GM18499 (cell line): ENCODE results near the gene TJP3.

Source experiments
- ATAC-seq: cut with Tn5 transposase; IDR thresholded peaks from one replicate; pipeline ENCODE4 v1.9.1; 2021; ENCODE audit warnings: moderate number of reproducible peaks; ENCODE audit not compliant: insufficient read depth, unreplicated experiment

TJP3 gene

GRCh38 chr19:3798137-3798536, 90.0 kb downstream of the TJP3 start:
- no peak for ATAC-seq
